GM21528 (cell line): ENCODE results near the gene NSF.
"Not testable (repeated sequence)": the region's sequence is repeated elsewhere in the genome, so short reads cannot be mapped to it uniquely, and the experiment has no call there.

ENCODE experiments used
- ATAC-seq: cut with Tn5 transposase; IDR thresholded peaks from one replicate; pipeline ENCODE4 v1.9.1; 2021; ENCODE audit warnings: mild to moderate bottlenecking, moderate library complexity; ENCODE audit not compliant: unreplicated experiment, low FRiP score

NSF gene

GRCh38 chr17:46590157-46591146 lies at the start of gene NSF:
Gene NSF, plus strand, starts transcription at chr17:46590669. Its CDS starts 107 bp downstream, at chr17:46590776.
- peak; percentile 72 for ATAC-seq

- not testable (repeated sequence) for ATAC-seq
Measured at GRCh38 chr17:46548607-46549006, 41.9 kb upstream of the NSF start.

- ATAC-seq = not testable (repeated sequence)
Measured at GRCh38 chr17:46559155-46559554, 31.3 kb upstream of the NSF start.

GRCh38 chr17:46560048-46560447 lies 30.4 kb upstream of the NSF start:
- ATAC-seq = not testable (repeated sequence)

- ATAC-seq = not testable (repeated sequence)
Measured at GRCh38 chr17:46566284-46566683, 24.2 kb upstream of the NSF start.

- ATAC-seq = not testable (repeated sequence)
Measured at GRCh38 chr17:46566980-46567379, 23.5 kb upstream of the NSF start.

- not testable (repeated sequence) for ATAC-seq
Measured at GRCh38 chr17:46571796-46572195, 18.7 kb upstream of the NSF start.

GRCh38 chr17:46579083-46580075 lies 11.1 kb upstream of the NSF start, which contains the start of gene ARL17A:
Gene ARL17A, minus strand, starts transcription at chr17:46579691. Its CDS starts 3,369 bp downstream, at chr17:46576322.
- peak; percentile 91 for ATAC-seq

- not testable (repeated sequence) for ATAC-seq
Measured at GRCh38 chr17:46580082-46580481, 10.4 kb upstream of the NSF start.

GRCh38 chr17:46585444-46585843 lies 5.0 kb upstream of the NSF start:
- not testable (repeated sequence) for ATAC-seq

- ATAC-seq = peak; percentile 24
Measured at GRCh38 chr17:46591332-46591731, 863 bp downstream of the NSF start.

GRCh38 chr17:46598344-46598931 lies 8.0 kb downstream of the NSF start:
- not testable (repeated sequence) for ATAC-seq

GRCh38 chr17:46600767-46601166 lies 10.3 kb downstream of the NSF start:
- ATAC-seq = not testable (repeated sequence)

- not testable (repeated sequence) for ATAC-seq
Measured at GRCh38 chr17:46603125-46603524, 12.7 kb downstream of the NSF start.

GRCh38 chr17:46611304-46611703 lies 20.8 kb downstream of the NSF start:
- ATAC-seq = not testable (repeated sequence)

GRCh38 chr17:46613876-46614275 lies 23.4 kb downstream of the NSF start:
- not testable (repeated sequence) for ATAC-seq

- not testable (repeated sequence) for ATAC-seq
Measured at GRCh38 chr17:46617121-46617520, 26.7 kb downstream of the NSF start.

GRCh38 chr17:46618975-46619374 lies 28.5 kb downstream of the NSF start:
- ATAC-seq = not testable (repeated sequence)

- not testable (repeated sequence) for ATAC-seq
Measured at GRCh38 chr17:46623790-46624189, 33.3 kb downstream of the NSF start.

GRCh38 chr17:46624726-46625125 lies 34.3 kb downstream of the NSF start:
- not testable (repeated sequence) for ATAC-seq
